Measurements from ENCODE around the gene SULT1E1.

DNA sequence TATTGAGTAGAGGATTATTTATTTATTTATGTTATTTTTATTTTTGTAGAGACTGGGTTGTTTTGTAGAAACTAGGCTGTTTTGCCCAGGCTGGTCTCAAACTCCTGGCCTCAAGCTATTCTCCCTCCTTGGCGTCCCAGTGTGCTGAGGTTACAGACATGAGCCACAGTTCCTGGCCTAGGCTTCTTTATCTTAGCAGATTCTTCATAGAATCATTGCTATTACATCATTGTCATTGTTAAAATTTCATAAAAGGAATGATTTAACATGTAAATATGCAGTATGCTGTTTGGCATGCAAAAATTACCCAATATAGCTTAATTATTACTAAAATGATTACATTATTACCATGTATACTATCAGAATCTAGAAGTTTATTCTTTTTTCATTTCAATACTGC, 24.2 kb downstream of the SULT1E1 start:
- TF ChIP-seq, protein P1, sequence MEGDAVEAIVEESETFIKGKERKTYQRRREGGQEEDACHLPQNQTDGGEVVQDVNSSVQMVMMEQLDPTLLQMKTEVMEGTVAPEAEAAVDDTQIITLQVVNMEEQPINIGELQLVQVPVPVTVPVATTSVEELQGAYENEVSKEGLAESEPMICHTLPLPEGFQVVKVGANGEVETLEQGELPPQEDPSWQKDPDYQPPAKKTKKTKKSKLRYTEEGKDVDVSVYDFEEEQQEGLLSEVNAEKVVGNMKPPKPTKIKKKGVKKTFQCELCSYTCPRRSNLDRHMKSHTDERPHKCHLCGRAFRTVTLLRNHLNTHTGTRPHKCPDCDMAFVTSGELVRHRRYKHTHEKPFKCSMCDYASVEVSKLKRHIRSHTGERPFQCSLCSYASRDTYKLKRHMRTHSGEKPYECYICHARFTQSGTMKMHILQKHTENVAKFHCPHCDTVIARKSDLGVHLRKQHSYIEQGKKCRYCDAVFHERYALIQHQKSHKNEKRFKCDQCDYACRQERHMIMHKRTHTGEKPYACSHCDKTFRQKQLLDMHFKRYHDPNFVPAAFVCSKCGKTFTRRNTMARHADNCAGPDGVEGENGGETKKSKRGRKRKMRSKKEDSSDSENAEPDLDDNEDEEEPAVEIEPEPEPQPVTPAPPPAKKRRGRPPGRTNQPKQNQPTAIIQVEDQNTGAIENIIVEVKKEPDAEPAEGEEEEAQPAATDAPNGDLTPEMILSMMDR (IDR thresholded peaks at IDR 0.05; ENCODE audit: low read length): no peak
- TF ChIP-seq EZH2 (optimal IDR thresholded peaks at IDR 0.05; ENCODE audit: low read depth, low read length): no peak
